HG02610 (cell line): ENCODE data around the gene SPATA1.

Source experiments
- ATAC-seq: cut with Tn5 transposase; IDR thresholded peaks from one replicate; pipeline ENCODE4 v1.9.1; 2021; ENCODE audit warnings: mild to moderate bottlenecking, moderate library complexity; ENCODE audit not compliant: unreplicated experiment

The SPATA1 gene

GRCh38 chr1:84508510-84508909, 2.3 kb downstream of the SPATA1 start:
- ATAC-seq = no peak

GRCh38 chr1:84509029-84509428, 2.8 kb downstream of the SPATA1 start:
- ATAC-seq = no peak

DNA sequence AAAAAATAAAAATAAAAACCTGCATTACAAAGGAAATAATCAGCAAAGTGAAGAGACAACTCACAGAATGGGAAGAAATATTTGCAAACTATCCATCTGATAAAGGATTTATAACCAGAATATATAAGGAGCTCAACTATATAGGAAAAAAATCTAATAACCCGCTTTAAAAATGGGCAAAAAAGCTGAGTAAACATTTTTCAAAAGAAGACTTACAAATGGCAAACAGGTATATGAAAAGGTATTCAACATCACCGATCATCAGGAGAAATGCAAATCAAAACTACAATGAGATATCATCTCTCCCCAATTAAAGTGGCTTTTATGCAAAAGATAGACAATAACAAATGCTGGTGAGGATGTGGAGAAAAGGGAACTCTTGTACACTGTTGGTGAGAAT, 4.0 kb downstream of the SPATA1 start:
- ATAC-seq = no peak

DNA sequence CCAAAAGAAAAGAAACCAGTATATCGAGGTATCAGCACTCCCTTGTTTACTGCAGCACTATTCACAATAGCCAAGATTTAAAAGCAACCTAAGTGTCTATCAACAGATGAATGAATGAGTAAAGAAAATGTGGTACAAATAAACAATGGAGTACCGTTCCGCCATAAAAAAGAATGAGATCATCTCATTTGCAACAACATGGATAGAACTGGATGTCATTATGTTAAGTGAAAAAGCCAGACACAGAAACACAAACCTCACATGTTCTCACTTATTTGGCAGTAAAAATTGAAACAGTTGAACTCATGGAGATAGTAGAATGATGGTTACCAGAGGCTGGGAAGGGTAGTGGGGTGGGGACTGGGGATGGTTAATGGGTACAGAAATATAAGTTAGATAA, 4.5 kb downstream of the SPATA1 start:
- no peak for ATAC-seq

DNA sequence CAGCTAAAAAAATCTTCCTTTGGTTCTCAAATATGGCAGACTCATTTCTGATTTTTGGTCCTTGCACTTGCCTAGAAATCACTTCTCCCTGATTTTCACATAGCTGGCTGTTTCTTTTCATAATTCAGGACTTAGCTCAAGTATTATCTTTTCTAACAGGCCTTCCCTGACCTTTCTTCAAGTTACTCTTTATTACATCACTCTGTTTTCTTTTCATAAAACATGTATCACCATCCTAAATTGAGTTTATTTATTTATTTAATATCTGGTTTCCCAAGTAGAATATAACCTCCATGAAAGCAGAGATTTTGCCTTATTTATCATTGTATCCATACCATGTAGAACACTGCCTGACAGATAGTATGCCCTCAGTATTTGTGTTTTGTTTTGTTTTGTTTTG, 18.4 kb downstream of the SPATA1 start:
- no peak for ATAC-seq

GRCh38 chr1:84525779-84526178, 19.6 kb downstream of the SPATA1 start:
- ATAC-seq = no peak

DNA sequence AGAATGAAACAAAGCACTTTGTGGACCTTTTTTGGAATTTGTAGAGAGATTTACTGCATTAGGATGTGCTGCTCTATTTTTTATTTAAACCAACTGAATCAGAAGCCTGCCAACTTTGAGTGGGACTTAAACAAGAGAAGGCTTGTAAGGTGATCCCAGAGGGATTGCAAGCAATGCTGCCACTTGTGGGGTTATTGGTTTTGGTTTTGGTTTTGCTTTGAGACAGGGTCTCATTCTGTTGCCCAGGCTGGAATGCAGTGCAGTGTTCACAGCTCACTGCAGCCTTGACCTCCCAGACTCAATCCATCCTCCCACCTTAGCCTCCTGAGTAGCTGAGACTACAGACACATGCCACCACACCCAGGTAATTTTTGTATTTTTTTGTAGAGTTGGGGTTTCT, 32.4 kb downstream of the SPATA1 start:
- no peak for ATAC-seq

GRCh38 chr1:84539972-84540371, 33.8 kb downstream of the SPATA1 start:
- ATAC-seq = no peak

GRCh38 chr1:84540759-84541158, 34.6 kb downstream of the SPATA1 start:
- ATAC-seq = no peak

GRCh38 chr1:84541679-84542078, 35.5 kb downstream of the SPATA1 start:
- ATAC-seq = no peak

DNA sequence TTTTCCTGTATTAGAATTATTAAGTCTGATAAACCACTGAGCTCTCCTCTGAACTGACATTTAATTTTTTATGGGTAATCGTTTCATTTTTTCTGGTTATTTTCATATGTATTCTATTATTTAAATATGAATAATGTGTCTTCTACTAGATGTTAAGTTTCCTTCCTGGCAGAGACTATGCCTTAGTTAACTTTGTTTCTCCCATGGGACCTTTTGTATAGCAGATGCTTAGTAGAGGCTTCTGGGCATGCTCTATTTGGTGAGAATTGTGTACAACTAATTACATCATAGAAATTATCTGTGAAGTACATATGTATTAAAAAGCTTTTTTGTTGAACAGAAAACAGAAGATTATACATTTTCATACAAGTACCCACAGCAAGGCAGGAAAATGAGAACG, 44.6 kb downstream of the SPATA1 start:
- no peak for ATAC-seq

DNA sequence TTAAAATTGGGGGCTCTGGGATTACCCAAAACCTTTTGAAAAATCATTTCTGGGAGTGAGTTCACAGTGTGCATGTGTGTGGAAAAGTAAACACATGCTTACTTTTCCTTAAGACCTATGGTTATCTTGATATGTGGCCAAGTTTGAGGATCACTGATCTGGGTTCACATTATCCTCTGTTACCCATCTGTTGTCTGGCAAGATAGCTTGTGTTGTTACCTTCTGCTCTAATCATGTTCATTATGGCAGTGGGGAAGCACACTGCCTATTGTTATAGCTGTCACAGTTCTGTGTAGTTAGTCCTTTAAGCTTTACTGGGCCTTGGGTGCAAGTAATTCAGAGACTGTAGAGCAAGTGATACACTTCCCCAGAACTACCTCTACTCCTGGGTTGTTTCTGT, 63.0 kb downstream of the SPATA1 start:
- no peak for ATAC-seq

- no peak for ATAC-seq
These were observed 64.4 kb downstream of the SPATA1 start for GRCh38 chr1:84570436-84571149.

GRCh38 chr1:84571150-84571535, 65.0 kb downstream of the SPATA1 start:
- no peak for ATAC-seq

DNA sequence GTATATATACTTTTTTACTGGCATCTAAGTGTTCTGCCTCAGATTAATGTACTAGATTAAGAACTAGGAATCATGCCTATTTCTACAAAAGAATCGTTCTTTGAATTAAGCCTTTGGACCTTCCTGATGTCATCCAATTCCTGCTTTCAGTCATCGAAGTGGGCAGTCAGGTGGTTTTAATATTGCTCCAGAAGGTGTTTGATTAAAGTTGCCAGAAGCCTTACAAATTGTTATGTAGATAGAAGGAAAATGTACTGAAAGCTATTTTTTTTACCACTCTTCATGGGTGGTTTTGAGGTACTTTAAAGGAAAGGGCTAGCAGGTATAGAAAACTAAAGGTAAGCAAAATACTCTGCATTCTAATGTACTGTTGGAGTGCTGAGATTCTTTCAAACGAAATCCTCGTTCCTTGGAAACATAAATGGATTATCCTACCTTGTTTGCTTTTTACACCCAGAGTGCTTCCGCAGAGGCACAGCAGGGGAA, 67.3 kb downstream of the SPATA1 start:
- ATAC-seq = no peak

GRCh38 chr1:84573967-84574842, 68.0 kb downstream of the SPATA1 start, which contains the start of gene CTBS:
TSS of gene CTBS (minus strand) at chr1:84574440. CDS start at chr1:84574415, 25 bp downstream.
- peak; percentile 84 for ATAC-seq

DNA sequence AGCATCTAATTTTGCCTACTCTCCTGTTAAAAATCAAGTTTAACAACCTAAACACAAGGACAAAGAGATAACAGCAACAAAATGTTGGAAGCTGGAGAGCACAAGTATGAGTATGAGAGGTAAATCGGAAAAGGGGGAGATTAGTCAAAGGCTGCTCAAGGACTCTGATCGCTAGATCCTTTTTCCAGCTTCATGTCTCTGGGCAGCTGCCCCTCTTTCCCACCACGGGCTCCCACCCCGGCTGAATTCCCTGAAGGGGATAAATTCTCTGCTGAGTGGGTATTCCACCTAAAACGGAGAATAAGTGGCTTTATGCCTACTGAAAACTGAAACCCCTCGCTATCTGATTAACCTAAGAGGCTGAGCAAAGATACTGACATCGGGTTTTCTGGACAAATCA, 68.8 kb downstream of the SPATA1 start:
- ATAC-seq = no peak

GRCh38 chr1:84581648-84582047, 75.5 kb downstream of the SPATA1 start:
- no peak for ATAC-seq

DNA sequence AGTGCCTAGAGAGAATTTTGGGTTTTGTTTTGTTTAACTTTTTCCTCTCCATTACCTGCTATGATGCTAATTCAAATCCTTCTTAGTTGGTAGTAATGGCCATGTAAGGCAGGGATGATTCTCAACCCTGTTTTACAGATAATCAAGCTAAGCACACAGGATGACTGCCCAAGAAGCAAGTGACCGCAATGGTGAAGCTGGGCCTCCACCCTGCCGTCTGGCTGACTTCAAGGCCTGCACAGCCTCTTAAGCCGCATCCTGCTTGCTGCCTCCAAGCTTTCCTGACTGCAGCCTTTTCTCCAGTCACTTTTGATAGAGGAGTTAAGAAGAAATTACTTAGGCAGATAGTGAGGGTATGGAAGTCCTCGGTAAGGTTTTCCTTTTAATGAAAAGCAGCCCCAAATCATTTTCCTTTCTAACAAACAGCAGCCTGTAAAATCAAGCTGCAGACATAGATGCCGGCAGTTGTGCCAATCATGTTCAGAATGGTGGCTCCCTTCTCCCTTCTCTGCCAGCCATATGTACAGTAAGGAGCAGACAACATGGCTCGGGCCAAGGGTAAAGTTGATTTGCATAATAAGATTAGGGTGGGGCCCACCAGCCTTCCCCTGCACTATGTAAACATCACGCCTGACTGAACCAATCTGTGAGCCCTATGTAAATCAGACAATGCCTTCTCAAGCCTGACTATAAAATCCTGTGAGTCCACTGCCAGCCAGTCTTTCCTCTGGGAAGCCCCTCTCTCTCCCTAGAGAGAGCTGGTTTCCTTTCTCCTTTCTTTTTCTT, 76.8 kb downstream of the SPATA1 start:
- no peak for ATAC-seq

GRCh38 chr1:84583648-84584047, 77.5 kb downstream of the SPATA1 start:
- ATAC-seq = no peak

- ATAC-seq = no peak
These were observed 77.9 kb downstream of the SPATA1 start for GRCh38 chr1:84584126-84584525.
